ENCODE data around the gene FGF23.

The FGF23 gene

DNA sequence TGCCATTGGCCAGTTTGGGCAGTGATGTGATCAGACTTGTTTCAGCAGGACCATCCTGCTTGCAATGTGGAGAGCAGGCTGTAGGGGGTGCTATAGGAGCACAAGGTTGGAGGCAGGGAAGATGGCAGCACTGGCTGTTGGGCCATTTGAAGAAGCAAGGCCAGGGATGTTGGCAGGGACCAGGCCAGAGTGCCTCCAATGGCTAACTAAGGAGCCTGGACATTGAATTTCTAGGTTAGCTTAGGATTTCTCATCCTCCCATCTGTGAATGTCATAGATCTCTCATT is 23.5 kb downstream of the FGF23 start:
- TF ChIP-seq ZNF274 (IDR thresholded peaks at IDR 0.05; ENCODE audit: low read depth, low read length): no peak
- H3K4me3 ChIP-seq (ENCODE audit: low read length): no peak overlapping the region

DNA sequence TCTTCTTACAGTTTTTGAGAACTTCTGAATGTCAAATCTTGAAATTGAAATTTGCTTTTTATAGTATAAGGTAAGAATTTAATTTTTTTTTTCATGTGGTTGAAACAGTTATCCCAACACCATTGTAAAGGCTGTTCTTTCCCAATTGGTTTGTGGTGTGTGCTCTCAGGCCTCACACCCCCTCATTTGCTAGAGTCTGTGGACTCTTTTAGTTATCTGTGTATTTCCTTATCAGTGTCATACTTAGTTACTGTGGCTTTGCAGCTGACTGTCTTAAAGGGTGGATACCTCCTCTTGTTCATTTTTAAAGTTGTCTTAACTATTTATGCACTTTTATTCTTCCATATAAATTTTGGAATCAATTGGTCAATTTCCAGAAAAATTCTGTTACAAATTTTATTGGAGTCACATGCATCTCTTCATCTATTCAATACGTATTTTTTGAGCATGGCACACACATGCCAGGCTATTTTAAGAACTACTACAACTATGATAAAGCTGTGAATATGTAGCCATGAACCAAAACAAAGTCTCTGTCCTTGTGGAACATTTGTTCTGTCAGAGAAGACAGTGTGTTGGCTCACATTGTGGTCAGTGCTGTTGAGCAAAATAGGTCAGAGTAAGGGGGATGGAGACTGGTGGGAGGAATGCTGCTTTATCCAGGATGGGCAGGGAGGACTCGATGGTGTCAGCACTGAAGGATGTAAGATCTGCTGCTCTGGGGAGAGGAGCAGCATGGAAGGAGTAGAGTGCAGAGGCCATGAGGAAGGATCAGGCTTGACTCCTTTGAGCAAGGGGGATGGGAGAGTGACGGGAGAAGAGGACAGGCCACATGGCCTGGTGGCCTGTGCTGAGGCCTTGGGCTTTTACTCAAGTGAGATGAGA is 24.1 kb downstream of the FGF23 start:
- TF ChIP-seq ZNF274 (IDR thresholded peaks at IDR 0.05; ENCODE audit: low read depth, low read length): no peak
- H3K4me3 ChIP-seq (ENCODE audit: low read length): no peak overlapping the region

DNA sequence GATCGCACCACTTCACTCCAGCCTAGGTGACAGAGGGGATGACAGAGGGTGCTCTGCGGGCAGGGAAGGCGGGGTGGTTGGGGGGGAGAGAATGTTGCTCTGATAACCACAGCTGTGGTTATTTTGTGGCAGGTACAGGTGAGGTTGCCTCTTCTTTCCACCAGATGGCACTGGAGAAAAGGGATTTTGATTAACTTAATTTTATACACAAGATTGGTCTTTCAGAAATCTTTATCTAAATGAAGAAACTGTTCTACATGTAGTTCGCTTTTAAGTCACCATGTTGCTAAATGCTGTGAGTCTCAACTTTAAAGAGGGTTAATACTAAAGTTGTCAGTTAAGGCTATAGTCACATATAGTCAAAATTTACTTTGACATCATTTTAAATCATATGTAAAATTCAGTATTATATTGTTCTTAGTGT is 25.7 kb downstream of the FGF23 start:
- no peak overlapping the region for H3K4me3 ChIP-seq (ENCODE audit: low read length)
- no peak for TF ChIP-seq ZNF274 (IDR thresholded peaks at IDR 0.05; ENCODE audit: low read depth, low read length)

DNA sequence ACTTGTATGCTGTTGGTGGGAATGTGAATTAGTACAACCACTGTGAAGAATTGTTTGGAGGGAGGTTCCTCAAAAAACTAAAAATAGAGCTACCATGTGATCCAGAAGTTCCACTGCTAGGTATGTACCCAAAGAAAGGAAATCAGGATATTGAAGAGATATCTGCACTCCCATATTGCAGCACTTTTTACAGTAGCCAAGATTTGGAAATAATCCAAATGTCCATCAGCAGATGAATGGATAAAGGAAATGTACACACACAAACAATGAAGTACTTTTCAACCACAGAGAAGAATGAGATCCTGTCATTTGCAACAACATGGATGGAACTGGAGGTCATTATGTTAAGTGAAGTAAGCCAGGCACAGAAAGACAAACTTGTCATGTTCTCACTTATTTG is 32.6 kb downstream of the FGF23 start:
- no peak overlapping the region for H3K4me3 ChIP-seq (ENCODE audit: low read length)
- TF ChIP-seq ZNF274 (IDR thresholded peaks at IDR 0.05; ENCODE audit: low read depth, low read length): no peak

DNA sequence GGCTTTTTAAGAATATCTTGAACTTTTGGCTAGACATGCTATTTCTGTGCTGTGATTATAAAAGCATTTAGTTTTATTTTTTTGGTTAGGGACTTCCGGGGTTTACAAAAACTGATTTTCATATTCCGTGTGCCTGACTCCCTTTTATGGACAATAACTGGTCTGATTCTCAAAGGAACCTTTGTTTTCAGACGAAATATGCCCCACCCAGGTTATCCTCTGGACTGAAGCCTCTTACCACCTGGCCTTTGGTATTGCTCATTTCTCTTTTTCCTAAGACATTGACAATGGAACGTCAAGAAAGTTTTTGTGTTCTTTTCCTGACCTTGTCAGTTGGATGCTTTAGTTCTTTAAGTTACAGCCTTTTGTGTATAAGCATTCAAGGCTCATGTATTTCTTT is 47.7 kb downstream of the FGF23 start:
- TF ChIP-seq ZNF274 (IDR thresholded peaks at IDR 0.05; ENCODE audit: low read depth, low read length): no peak

DNA sequence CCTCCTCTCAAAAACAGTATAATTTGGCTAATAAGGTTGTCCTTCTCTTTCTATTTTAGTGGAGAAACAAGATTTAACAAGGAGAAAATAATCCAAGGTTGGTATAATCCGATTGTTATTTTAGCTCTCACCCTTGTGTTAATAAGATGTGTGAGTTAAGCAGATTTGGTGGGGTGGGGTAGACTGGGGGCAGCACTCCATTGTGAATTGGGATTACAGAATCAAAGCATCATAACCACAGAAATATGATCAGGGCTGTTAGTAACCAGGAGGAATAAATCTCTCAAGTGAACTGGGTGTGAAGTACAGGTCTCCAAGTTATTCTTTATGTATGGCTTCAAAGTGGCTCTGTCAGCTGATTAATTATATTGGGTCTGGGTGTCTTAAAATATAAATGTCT is 48.3 kb downstream of the FGF23 start:
- TF ChIP-seq ZNF274 (IDR thresholded peaks at IDR 0.05; ENCODE audit: low read depth, low read length): no peak
- H3K4me3 ChIP-seq (ENCODE audit: low read length): no peak overlapping the region

More for the DNA sequence above, 47.7 kb downstream of the FGF23 start:
- H3K4me3 ChIP-seq (ENCODE audit: low read length): no peak overlapping the region

DNA sequence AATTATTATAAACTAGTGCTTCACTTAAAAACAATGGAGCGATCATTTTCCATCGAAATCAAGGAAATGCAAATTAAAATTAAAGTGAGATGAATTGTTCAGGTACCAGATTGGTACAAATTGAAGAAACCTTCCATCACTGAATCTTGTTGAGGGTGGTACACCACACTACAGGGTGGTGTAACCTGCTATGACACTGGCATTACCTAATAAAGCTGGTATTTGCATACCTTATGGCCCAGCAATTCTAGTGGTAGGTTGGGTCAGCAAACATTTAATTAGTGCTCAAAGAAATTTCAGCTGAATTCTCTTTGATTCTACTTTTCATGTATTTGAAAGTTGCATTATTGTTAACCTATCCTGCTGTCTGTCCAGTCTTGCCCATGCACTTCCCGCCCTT is 49.3 kb downstream of the FGF23 start:
- no peak overlapping the region for H3K4me3 ChIP-seq (ENCODE audit: low read length)
- TF ChIP-seq ZNF274 (IDR thresholded peaks at IDR 0.05; ENCODE audit: low read depth, low read length): no peak

GRCh38 chr12:4327293-4327692 is 52.2 kb downstream of the FGF23 start:
- TF ChIP-seq ZNF274 (IDR thresholded peaks at IDR 0.05; ENCODE audit: low read depth, low read length): no peak
- no peak overlapping the region for H3K4me3 ChIP-seq (ENCODE audit: low read length)

DNA sequence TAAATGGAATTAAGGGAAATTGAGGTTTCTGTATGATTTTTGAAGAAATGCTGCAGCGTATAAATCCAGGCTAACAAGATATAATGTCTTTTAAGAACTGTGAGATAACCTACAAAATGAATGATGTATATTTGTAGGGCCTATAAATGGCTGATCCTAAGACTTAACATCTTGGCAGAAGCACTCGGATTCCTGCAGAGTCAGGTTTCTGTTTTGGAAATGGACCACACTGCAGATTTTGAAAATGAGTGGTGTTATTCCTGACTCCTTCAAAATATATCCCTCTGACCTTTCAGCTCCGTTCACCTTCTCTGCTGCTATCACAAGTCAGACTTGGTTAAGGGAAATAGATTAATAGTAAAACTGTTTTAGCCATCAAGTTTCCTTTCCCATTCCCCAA is 53.5 kb downstream of the FGF23 start:
- TF ChIP-seq ZNF274 (IDR thresholded peaks at IDR 0.05; ENCODE audit: low read depth, low read length): no peak
- H3K4me3 ChIP-seq (ENCODE audit: low read length): no peak overlapping the region

DNA sequence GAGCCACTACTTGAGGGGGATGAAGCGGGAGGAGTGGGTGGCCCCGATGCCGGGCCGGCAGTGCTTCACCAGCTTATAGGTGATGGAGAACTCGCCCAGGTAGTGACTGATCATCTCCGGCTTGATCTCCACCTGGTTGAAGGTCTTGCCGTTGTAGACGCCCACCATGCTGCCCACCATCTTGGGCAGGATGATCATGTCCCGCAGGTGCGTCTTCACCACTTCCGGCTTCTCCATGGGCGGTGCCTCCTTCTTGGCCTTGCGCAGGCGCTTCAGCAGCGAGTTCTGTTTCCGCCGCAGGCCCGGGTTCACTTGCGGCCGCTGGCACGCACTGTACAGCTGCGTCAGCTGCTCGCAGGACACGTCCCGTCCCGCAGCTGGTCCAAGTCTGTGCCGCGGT is 55.1 kb downstream of the FGF23 start:
- no peak for TF ChIP-seq ZNF274 (IDR thresholded peaks at IDR 0.05; ENCODE audit: low read depth, low read length)
- no peak overlapping the region for H3K4me3 ChIP-seq (ENCODE audit: low read length)

DNA sequence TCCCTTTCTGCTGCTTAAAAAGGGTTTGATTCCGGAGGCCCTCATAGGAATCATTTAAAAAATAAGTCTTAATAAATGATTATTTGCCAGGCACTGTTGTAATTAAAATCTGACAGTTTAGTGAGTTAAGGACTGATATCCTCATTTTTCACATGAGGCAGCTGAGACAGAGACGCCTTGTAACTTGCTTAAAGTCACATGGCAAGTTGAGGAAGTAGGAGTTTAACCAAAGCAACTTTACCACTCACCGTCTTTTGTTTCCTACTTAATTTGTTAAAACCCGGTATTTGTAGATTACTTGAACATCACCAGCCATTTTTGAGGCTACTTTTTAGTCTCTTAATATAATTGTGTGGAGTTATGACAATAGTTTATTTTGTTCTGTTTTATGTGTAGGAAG is 56.1 kb downstream of the FGF23 start:
- no peak overlapping the region for H3K4me3 ChIP-seq (ENCODE audit: low read length)
- no peak for TF ChIP-seq ZNF274 (IDR thresholded peaks at IDR 0.05; ENCODE audit: low read depth, low read length)

- no peak for TF ChIP-seq ZNF274 (IDR thresholded peaks at IDR 0.05; ENCODE audit: low read depth, low read length)
- peak overlapping the region; percentile 84 for H3K4me3 ChIP-seq (ENCODE audit: low read length)
Observed at GRCh38 chr12:4322726-4323125, 56.8 kb downstream of the FGF23 start.

DNA sequence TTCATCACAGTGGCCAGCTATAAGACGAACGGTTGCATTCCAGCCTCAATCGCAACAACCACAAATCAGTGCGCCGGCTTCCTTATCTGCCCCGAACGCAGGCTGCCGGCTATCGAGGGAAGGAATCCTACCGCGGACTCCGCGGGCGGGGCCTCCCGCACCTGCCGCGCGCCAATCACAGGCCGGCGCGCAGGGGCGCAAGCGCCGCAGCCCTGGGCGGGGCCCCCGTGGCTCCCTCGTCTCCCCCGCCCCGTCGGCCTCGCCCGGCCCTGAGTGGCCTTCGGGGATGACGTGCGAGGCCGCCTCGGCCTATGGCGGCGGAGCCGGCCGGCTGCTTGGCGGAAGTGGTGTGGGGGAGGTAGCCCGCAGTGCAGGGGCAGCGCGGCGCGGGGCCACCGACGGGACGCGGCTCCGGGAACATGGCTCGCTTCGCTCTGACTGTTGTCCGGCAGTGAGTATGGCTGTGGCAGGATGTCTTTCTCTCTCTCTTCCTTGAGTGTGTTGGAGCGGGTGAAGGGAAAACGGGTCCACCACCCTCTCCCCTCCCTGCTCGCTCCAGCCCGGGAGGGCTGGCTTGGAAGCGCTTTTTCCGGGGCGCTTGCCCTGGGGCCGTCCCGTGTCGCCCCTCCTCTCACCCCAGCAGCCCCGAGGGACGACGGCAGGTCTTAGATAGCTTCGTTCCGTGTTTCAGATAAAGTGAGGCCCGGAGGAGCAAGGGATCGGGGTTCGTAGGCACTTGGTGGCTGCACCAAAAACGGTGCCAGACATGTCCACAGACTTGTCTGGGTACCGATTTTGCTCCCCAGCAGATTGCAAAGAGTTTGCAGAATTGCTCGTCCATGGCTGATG is 58.4 kb downstream of the FGF23 start, which contains the start of gene TIGAR:
TIGAR (plus strand) TSS at position 361 of the 849 bp plus-strand sequence; CDS start at position 420, 59 bp downstream.
- H3K4me3 ChIP-seq (ENCODE audit: low read length): peak within 1 kb of the TSS; percentile 84
- no peak for TF ChIP-seq ZNF274 (IDR thresholded peaks at IDR 0.05; ENCODE audit: low read depth, low read length)

- H3K4me3 ChIP-seq (ENCODE audit: low read length): peak overlapping the region; percentile 73
- no peak for TF ChIP-seq ZNF274 (IDR thresholded peaks at IDR 0.05; ENCODE audit: low read depth, low read length)
Observed at GRCh38 chr12:4320497-4320852, 59.0 kb downstream of the FGF23 start.

All from GM08714 (cell line).